GM19324 (cell line): ENCODE results near the gene MYMX.
"Not testable (repeated sequence)": the region's sequence is repeated elsewhere in the genome, so short reads cannot be mapped to it uniquely, and the experiment has no call there.

ENCODE experiments used
- ATAC-seq: cut with Tn5 transposase; IDR thresholded peaks from one replicate; pipeline ENCODE4 v1.9.1; 2021; ENCODE audit warnings: mild to moderate bottlenecking, moderate library complexity; ENCODE audit not compliant: unreplicated experiment, low FRiP score

The MYMX gene

DNA sequence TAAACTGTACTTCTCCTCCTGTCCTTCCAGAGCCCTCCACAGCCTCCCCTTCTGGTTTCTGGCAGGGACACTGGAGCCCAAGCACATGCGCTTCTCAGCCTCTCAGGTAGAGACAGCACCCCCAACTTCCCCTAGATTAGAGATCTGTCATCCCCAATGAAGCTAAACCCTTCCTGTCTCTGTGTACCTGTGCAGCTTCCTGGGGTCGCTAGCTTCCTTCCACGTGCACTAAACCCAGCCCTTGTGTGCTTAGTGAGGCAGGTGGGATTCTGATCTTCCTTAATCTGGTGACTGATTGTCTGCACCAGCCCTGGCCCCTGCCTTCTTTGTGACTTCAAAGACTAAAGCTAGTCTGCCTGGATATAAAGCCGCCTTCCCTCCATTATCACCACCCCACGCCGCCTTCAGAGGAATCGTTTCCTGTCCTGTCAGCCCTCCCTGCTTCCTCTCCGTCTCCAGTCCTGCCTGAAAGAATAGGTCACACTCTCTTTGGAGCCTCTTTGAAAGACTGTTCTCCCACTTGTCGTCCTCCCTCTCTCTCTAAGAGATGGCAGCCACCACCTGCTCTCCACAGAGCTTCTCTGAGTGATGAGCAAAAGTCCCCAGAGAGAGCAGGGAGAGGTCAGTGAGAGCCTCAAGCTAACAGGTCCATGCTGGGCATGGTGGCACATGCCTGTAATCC is 30.6 kb upstream of the MYMX start:
- no peak for ATAC-seq

DNA sequence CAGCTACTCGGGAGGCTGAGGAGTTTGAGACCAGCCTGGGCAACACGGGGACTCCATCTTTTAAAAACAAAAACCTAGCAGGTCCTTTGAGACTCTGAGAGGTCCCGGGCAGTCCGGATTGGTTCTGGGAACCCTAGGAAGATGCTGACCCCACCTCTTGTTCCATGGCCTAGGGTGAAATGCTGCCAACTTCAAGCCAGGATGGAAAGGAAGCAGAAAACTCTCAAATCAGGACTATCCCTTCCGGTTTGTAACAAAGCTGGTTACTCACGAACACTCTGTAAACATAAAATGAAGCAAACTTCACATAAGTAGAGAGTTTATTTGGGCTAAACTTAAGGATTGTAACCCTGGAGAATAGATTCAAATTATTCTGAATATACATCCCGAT is 30.1 kb upstream of the MYMX start:
- ATAC-seq, result no peak

DNA sequence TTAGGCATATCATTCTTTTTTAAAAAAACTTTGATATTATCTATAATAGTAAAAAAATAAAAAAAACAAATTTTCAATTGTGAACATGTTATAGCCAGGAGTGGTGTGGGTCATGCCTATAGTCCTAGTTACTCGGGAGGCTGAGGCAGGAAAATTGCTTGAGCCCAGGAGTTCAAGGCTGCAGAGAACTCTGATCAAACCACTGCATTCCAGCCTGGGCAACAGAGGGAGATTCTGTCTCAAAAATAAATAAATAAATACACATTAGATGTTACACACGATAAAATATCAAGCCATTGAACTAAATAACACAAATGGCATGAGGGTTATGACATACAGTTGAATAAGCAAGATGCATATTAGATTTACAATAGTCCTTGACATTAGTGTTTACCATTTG is 27.9 kb upstream of the MYMX start:
- ATAC-seq, result no peak

DNA sequence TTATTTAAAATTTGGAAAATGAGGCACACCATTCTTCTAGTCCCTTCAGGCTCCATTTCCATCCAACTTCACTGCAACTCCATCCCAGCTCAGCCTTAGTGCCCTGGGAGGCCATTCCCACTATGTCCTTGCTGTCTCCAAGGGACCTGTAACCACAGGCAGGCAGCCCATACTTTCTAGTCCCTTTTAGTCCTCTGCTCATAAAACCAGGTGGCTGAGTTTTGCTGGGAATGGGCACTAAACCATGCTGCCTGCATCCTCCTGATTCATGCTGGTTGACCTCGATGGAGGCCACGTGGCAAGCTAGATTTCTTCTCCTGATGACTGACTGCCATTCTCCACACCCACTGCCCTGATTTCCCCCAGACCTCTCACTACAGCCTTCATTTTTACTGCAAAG is 27.5 kb upstream of the MYMX start:
- ATAC-seq, result no peak

DNA sequence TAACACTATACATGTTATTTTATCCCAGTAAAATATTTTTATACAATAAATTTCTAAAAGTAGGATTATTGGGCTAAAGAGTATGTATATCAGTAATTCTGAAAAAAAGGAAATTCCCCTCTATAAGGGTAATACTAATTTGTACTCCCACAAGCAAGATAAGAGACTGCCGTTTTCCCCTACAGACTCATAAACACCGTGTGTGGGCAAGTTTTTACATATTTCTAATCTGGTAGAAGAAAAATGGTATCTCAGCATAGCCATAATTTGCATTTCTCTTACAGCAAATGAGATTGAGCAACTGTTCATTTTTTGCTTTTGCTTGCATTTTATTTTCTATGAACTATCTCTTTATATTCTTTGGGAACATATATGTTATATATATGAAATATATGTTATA is 26.0 kb upstream of the MYMX start:
- ATAC-seq, result no peak

DNA sequence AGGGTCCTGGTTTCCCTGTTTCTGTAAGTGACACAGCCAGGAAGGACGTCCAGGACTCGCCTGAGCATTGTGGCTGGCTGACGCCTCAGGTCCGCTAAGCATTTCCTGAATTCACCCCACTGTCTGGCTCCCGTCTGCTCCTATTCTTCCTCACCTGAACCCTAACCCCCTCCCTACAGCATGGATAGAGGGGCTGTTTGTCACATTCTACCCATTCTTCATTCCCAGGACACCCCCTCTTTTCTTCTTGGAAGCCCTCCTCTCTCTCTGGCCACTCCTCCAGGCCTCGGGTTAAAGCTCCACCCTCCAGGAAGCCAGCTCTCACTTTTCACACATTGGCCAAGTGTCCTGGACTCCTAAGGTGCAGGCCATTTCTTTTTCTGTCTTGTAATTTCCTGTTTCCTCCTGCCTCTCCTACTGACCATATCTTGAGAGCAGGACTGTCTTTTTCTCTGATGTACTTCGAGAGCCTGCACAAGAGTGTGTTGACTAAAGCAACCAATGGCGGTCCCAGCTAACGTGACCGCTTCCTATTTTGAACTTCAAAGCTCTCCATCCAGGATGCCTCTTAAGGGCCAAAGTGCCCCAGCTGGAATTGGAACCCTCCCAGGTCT is 24.2 kb upstream of the MYMX start:
- no peak for ATAC-seq

DNA sequence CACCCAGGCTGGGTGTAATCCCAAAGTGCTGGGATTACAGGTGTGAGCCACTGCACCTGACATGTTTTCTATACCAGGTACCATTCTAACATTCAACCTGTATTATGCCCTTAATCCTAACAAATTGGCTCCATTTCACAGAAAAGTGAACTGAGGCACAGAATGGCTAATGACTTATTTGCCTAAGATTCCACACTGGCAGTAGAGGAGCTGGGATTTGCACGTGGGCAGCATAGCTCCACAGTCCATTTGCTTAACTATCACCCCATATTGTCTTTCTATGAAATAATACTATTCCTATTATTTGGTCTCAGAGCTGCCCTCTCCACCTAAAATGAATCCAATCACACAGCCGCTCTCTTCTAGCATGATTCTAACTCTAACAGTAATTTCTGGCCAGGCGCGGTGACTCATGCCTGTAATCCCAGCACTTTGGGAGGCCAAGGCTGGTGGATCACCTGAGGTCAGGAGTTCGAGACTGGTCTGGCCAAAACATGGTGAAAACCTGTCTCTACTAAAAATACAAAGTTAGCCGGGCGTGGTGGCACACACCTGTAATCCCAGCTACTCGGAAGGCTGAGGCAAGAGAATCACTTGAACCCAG is 23.3 kb upstream of the MYMX start:
- no peak for ATAC-seq

DNA sequence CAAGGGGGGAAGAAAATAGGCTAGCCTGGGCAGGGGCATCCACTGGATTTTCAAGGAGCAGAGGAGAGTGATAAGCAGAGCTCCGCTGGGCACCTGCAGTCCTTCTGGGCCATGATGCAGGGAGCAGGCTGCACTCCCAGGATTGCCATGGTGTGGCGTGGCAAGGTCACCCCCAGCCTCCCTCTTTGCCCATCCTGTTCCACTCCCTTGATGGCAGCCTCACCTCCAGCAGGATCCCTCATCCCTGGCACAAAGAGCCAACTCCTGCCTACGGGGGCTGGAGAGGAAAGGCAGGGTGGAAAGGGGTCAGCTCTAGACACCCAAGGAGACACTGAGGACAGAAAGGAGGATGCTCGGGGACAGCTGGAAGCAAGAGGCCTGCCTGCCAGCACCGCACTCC is 22.4 kb upstream of the MYMX start:
- no peak for ATAC-seq

DNA sequence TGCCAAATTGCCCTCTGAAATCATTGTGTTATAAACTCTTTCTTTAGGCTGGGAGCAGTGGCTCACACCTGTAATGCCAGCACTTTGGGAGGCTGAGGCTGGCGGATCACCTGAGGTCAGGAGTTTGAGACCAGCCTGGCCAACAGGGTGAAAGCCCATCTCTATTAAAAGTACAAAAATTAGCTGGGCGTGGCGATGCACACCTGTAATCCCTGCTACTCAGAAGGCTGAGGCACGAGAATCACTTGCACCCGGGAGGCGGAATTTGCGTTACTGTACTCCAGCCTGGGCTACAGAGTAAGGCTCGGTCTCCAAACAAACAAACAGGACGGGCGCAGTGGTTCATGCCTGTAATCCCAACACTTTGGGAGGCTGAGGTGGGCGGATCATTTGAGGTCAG is 20.4 kb upstream of the MYMX start:
- ATAC-seq, result not testable (repeated sequence)

DNA sequence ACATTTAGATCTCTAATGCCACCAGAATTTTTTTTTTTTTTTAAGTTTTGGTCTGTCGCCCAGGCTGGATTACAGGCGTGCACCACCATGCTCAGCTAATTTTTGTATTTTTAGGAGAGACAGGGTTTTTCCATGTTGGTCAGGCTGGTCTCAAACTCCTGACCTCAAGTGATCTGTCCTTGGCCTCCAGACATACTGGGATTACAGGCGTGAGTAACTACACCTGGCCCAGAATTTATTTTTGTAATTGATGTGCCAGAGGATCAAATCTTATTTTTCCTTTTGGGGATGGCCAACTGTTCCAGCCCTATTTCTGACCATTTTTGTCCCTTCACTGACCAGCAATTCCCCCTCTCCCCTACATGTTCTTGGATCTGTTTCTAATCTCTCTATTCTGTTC is 18.0 kb upstream of the MYMX start:
- no peak for ATAC-seq

DNA sequence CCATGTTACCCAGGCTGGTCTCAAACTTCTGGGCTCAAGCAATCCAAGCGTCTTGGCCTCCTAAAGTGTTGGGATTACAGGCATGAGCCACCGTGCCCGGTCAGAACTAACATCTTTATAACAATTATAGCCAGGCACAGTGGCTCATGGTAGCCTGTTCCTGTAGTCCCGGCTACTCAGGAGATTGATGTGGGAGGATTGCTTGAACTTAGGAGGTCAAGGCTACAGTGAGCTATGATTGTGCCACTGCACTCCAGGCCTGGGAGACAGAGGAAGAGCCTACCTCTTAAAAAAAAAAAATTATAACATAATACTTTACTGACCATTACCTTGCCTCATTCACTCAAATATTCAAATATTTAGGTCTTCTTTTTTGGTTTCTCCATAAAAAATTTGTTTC is 16.8 kb upstream of the MYMX start:
- ATAC-seq, result no peak

DNA sequence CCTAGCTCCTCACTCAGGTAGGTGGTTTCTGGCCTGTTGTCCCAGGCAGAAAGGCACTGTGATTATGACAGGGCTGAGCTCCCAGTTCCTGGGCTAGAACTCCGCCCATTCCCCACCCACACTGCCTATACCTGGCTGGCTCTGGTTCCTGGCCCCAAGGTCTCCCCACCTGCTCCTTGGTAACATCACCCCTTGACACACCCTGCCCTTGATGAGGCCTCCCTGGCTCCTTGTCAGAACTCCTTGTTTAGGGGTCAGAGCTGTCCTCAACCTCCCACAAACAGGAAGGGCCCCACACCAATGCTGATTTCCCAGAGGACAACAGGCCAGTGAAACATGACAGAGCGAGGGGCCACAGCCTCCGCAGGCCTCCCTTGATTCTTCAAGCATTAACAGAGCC is 15.5 kb upstream of the MYMX start:
- no peak for ATAC-seq

DNA sequence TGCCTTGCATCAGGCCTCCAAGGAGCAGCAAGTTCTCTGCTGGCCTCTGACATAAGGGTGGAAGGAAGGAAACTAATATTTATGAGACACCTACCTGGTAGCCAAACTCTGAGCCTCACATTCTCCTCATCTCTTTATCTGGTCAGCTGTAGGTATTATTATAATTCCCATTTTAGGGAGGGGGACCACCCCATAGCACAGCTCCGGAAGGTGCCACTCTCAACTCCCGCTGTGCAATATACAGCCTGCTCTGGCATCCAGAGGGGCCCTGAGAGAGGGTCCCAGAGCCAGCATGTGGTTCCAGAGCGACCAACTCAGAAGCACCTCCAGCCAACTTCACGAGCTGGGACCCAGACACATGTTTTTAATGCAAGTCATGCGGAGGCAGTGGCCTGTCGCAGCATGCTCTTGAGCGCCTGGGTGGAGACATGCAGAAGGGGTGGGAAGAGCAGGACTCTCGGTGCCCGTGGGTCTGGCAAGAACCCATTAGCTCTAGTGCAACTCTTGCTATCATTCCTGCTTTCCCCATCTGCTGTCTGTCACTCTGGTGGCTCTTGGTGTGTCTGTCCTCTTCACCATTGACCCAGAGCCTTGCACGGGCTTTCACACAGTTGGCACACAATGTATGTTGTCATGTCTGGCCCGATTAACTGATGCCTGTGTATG is 15.0 kb upstream of the MYMX start:
- ATAC-seq, result no peak

DNA sequence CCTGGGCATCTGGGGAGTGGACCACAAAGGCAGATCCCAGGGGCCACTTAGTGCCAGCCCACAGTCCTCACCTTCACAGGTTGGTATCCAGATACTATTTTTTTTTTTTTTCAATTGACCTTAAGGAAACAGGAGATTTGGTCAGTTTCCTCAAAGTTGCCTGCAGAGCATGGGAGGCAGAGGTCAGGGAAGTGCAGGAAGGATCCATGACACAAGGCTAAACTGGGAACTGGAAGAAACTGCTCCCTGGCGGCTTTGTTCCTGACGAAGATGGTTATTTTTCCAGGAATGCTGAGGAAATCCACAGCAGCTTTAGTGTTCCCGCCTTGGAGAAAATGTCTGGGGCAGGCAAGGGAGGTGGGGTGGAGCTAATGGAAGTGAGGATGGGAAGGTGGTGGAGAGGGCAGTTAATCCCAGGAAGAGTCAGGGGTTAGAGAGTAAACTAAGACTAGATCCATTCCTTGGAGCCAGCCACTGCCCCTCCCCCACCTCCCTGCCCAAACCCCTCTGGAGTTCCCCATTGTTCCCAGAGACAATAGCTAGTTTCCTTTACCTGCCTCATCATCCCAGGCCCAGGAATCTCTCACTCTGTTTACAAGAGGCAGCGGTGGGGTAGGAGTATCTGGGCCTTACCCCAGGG is 14.3 kb upstream of the MYMX start:
- no peak for ATAC-seq

DNA sequence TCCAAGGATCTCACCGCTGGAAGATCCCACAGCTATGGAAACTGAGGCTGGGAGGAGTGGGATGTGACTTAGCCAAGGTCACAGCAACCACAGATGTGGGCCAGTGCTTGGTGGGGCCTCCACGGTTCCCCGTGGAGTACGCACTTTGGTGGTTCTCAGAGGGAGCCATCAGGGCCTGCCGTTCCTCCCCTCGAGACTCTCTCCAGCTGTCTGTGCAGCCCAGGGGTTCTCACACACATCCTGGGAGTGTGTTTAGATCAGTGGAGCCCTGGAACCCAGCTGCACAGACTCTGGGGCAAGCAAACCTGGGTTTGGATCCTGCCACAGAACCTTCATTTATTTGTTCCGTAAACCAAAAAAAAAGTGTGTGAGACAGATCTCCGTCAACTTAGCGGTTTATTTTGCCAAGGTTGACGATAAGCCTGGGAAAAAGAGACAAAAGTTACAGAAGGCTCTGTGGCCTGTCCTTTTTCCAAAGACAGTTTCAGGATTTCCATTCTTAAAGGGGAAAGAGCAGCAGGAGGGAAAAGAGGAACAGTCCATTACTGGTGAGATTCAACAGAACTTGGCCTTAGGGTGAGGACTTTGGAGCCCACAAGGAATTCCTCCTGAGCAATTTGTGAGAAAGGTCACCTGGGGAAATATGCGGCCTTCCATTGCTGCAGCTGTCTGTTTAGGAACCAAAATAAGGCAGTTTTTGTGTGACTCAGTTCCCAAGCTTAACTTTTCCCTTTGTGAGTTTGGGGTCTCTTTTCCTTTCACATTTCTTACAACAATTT is 13.6 kb upstream of the MYMX start:
- ATAC-seq, result no peak

DNA sequence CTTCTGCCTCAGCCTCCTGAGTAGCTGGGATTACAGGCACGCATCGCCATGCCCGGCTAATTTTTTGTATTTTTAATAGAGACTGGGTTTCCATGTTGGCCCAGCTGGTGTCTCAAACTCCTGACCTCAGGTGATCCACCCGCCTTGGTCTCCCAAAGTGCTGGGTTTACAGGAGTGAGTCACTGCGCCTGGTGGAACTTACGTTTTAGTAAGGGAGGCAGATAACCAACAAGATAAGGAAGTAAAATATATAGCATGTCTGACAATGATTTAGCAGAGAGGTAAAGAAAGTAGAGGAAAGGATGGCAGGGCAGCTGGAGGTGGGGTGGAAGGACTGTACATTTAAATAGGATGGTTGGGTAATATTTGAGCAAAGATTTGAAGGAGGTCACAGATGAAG is 12.8 kb upstream of the MYMX start:
- no peak for ATAC-seq

DNA sequence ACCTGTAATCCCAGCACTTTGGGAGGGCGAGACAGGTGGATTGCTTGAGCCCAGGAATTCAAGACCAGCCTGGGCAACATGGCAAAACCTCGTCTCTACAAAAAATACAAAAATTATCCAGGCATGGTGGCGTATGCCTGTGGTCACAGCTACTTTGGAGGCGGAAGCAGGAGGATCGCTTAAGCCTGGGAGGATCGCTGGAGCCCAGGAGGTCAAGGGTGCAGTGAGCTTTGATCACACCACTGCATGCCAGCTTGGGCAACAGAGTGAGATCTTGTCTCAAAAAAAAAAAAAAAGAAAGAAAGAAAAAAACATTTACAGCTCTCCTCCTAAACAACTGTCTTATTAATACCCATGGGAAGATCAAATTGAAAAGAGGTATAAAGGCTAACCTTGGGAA is 8.8 kb upstream of the MYMX start:
- ATAC-seq, result no peak

DNA sequence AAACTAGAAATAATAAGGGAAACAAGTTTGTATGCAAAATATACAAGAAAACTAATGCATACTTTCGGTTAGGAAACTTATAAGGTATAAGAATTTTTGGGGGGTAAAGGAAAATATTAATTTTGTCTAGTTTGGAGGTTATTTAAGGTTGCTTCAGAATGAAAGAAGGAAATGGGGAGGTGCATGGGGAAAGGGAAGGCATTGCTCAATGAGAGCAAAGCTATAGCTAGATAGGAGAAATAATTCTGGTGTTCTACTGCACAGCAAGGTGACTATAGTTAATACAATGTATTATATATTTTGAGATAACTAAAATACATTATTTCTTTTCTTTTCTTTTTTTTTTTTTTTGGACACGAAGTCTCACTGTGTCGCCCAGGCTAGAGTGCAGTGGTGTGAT is 5.4 kb upstream of the MYMX start:
- no peak for ATAC-seq

DNA sequence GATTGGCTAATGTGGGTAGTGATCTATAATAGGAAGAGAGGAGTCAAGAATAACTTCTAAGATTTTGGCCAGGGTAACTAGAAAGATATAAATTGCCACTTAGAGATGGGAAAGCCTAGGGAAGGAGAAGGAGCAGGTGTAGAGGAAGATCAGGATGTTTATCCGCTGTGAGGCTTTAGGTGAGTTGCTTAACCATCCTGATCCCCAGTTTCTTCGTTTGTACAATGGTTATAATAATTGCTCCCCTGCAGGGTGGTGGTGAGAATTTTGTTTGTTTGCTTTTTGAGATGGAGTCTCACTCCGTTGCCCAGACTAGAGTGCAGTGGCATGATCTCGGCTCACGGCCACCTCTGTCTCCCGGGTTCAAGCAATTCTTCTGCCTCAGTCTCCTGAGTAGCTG is 2.4 kb upstream of the MYMX start:
- ATAC-seq, result no peak

DNA sequence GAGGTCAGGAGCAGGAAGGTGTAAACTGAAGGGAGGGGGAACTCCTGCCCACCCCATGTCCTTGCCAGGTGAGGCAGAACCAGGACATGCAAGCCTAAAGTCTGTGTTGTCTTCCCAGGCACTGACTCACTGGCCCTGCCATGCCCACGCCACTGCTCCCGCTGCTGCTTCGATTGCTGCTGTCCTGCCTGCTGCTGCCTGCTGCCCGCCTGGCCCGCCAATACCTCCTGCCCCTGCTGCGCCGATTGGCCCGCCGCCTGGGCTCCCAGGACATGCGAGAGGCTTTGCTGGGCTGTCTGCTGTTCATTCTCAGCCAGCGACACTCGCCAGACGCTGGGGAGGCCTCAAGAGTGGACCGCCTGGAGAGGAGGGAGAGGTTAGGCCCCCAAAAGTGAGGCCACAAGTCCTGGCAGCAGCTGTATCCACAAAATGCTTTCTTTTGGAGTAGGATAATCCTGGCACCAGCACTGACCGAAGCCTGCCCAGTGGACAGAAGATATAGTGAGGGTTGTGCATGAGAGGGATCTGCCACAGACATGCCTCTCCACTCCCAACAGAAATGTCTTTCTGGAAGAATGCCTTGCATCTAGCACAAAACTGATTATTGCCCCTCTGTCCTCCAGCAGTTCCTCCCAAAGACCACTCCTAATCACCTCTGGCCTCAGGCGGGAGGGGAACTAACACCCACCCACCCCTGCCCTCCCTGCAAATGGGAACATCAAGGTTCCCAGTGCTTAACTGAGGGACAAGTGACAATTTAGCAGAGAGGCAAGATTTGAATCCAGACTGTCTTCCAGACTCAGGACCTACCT is 812 bp downstream of the MYMX start:
- ATAC-seq, result no peak
